ENCODE results near the gene MICAL3.

- TF ChIP-seq PATZ1 (CRISPR knock-in tag; IDR thresholded peaks at IDR 0.05; ENCODE audit: borderline replicate concordance) (no peak), CSRNP3 (CRISPR knock-in tag; IDR thresholded peaks at IDR 0.05) (no peak), SNAI2 (CRISPR knock-in tag; IDR thresholded peaks at IDR 0.05) (no peak), CREB5 (CRISPR knock-in tag; IDR thresholded peaks at IDR 0.05; ENCODE audit: low read depth) (no peak), ARNTL (CRISPR knock-in tag; IDR thresholded peaks at IDR 0.05; ENCODE audit: borderline replicate concordance, low read depth) (no peak), OSR1 (CRISPR knock-in tag; IDR thresholded peaks at IDR 0.05) (no peak), ISL1 (CRISPR knock-in tag; IDR thresholded peaks at IDR 0.05) (no peak)
These were observed 60.2 kb downstream of the MICAL3 start for GRCh38 chr22:17964156-17964555.
